GM12878 (cell line): ENCODE results near the gene THRB.

Source experiments
- MAX ChIP-seq: IDR thresholded peaks from 2 replicates; pipeline ENCODE4 v1.6.1; 2012; ENCODE audit warnings: low read depth, low read length, improper control_type of control experiment
- MXI1 ChIP-seq: fragments of 150-350 bp; IDR thresholded peaks from 2 replicates; pipeline ENCODE4 v1.6.1; 2011; ENCODE audit warnings: low read depth, mild to moderate bottlenecking, inconsistent platforms, low read length, improper control_type of control experiment
- MYC ChIP-seq: IDR thresholded peaks from 2 replicates; pipeline ENCODE4 v1.6.1; 2011; ENCODE audit warnings: mild to moderate bottlenecking, low read length, moderate library complexity, inconsistent platforms; ENCODE audit not compliant: insufficient read depth, insufficient replicate concordance, insufficient read length, severe bottlenecking
- POLR2AphosphoS2 ChIP-seq: IDR thresholded peaks from 2 replicates; pipeline ENCODE4 v1.6.1; 2011; ENCODE audit warnings: low read depth, mild to moderate bottlenecking, low read length, improper control_type of control experiment, moderate library complexity
- SMC3 ChIP-seq: IDR thresholded peaks from 2 replicates; pipeline ENCODE4 v1.6.1; 2011; ENCODE audit warnings: low read length, improper control_type of control experiment, borderline replicate concordance
- TAF1 ChIP-seq: IDR thresholded peaks from 2 replicates; pipeline ENCODE4 v1.6.1; 2011; ENCODE audit warnings: mild to moderate bottlenecking, low read depth, low read length, borderline replicate concordance
- TF ChIP-seq, protein P1 (sequence below), 3 experiments: IDR thresholded peaks in 2 of 3; conservative IDR thresholded peaks in 1 of 3; 2 replicates each; pipeline ENCODE4 v1.5.1; 2011; ENCODE audit warnings: low read depth in 3 of 3, low read length in 3 of 3, mild to moderate bottlenecking in 3 of 3, control low read depth in 2 of 3, moderate library complexity in 2 of 3, inconsistent platforms in 1 of 3, mixed read lengths in 1 of 3; ENCODE audit not compliant: control insufficient read depth in 2 of 3, insufficient read depth in 1 of 3; ENCODE audit errors: extremely low read depth in 1 of 3
- TF ChIP-seq, protein P2 (sequence below): fragments of 450-650 bp; conservative IDR thresholded peaks from 2 replicates; pipeline ENCODE4 v1.6.1; 2017; ENCODE audit warnings: mild to moderate bottlenecking, moderate library complexity

DNA sequence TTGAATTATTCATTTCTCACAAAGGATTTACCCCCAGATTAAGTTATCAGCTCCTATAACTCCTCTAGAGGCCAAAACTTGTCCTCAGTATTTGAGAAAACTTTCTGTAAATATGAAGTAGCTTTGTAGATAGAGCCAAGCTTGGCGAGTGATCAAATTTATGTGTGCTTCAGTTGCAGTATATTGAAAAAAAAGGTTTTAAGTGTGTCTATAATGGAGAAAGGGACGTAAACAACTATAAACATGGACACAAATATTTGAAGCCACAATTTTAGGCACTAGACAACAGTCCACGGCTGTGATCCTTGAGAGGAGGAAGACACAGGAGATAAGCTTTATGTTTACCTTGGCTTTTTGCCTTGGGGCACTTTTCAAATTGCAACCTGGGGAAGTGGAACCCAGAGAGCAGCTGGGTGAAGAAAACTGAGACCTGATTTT is 118.7 kb downstream of the THRB start:
- TF ChIP-seq, protein P1, sequence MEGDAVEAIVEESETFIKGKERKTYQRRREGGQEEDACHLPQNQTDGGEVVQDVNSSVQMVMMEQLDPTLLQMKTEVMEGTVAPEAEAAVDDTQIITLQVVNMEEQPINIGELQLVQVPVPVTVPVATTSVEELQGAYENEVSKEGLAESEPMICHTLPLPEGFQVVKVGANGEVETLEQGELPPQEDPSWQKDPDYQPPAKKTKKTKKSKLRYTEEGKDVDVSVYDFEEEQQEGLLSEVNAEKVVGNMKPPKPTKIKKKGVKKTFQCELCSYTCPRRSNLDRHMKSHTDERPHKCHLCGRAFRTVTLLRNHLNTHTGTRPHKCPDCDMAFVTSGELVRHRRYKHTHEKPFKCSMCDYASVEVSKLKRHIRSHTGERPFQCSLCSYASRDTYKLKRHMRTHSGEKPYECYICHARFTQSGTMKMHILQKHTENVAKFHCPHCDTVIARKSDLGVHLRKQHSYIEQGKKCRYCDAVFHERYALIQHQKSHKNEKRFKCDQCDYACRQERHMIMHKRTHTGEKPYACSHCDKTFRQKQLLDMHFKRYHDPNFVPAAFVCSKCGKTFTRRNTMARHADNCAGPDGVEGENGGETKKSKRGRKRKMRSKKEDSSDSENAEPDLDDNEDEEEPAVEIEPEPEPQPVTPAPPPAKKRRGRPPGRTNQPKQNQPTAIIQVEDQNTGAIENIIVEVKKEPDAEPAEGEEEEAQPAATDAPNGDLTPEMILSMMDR (IDR thresholded peaks at IDR 0.05 in 2 of 3, conservative IDR thresholded peaks at IDR 0.05 in 1 of 3; ENCODE audit: control insufficient read depth in 2 of 3, extremely low read depth in 1 of 3, insufficient read depth in 1 of 3, low read depth in 3 of 3, low read length in 3 of 3): no peak
- TF ChIP-seq, protein P2, sequence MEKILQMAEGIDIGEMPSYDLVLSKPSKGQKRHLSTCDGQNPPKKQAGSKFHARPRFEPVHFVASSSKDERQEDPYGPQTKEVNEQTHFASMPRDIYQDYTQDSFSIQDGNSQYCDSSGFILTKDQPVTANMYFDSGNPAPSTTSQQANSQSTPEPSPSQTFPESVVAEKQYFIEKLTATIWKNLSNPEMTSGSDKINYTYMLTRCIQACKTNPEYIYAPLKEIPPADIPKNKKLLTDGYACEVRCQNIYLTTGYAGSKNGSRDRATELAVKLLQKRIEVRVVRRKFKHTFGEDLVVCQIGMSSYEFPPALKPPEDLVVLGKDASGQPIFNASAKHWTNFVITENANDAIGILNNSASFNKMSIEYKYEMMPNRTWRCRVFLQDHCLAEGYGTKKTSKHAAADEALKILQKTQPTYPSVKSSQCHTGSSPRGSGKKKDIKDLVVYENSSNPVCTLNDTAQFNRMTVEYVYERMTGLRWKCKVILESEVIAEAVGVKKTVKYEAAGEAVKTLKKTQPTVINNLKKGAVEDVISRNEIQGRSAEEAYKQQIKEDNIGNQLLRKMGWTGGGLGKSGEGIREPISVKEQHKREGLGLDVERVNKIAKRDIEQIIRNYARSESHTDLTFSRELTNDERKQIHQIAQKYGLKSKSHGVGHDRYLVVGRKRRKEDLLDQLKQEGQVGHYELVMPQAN: no peak
- TF ChIP-seq POLR2AphosphoS2: no peak
- no peak for TF ChIP-seq TAF1
- no peak for TF ChIP-seq MAX
- no peak for TF ChIP-seq MXI1
- no peak for TF ChIP-seq MYC
- TF ChIP-seq SMC3: no peak
